CD4-positive, alpha-beta T cell treated with Interleukin-15 for 4 hours (primary cell): Measurements from ENCODE around the gene SPATA20.

Experiments
- DNase-seq: peaks from one replicate; pipeline ENCODE4 v3.0.0-alpha.2; 2020; ENCODE audit warnings: low spot score

SPATA20 gene

DNA sequence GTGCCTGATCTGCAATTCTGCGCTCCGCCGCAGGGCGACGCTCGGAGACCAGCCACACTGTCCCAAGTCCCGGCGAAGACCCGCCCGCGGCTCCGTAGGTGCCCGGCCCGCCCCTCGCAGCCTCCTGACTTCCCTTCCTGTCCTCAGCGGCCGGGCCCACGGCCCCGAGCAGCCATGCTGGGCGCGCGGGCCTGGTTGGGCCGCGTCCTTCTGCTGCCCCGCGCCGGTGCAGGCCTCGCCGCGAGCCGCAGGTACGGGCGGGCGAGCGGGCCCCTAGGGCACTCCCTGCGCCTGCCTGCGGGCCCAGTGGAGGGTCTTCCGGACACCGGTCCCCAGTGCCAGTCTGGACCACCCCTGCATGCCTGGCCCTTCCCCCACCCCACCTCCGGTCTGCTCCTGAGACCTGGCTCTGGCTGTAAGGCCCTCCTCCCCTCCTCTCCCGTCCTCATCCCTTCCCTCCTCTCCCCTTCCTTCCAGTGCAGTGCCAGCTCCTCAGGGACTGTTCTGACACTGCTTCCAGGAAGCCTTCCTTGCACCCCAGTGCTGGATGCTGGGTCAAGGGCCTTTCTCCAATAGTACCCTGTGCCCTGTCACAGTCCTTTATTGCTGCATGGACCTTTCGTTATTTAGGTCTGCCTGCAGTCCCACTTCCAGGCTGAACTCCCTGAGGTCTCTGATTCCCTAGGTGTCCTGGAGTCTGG is at the start of gene SPATA20:
TSS of gene SPATA20 (plus strand) at position 140 of the 701 bp plus-strand sequence. CDS start at position 175, 35 bp downstream.
- peak; percentile 82 for DNase-seq

DNA sequence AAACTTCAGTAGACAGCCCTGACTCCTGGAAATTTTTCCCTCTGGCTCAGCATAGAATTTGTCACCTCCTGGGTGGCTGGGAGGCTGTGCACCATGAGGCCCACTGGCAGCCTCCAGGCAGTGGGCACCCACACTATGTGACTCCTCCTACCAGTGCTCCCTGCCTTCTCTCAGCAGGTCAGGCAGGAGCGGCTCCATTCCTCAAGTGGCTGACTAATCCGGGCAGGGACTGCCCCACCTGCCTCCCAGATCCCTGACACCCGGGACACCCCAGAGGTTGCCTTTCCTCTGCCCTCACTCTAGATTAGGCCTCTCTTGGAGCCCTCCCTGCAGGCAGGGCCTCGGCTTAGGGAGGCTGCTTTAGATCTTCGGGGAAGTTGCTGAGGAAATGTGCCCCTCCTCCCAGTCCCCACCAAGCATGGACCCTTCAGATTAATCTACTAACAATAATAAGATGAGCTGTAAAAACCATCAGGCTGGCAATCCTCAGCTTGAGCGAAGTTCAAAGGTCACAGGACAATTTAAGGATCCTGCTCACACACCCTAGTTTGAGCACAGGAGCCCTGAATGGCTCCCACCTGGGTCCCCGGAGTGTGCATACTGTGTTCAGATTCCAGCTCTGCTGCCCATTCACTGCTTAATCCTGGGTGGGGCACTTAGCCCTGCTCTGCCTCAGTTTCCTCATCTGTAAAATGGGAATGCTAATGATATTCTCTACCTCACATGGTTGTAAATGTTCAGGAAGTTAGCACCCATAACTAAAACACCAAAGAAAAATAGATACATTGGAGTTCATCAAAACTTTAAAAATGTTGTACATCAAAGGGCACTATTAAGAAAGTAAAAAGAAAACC is 48.7 kb upstream of the SPATA20 start:
- no peak for DNase-seq

DNA sequence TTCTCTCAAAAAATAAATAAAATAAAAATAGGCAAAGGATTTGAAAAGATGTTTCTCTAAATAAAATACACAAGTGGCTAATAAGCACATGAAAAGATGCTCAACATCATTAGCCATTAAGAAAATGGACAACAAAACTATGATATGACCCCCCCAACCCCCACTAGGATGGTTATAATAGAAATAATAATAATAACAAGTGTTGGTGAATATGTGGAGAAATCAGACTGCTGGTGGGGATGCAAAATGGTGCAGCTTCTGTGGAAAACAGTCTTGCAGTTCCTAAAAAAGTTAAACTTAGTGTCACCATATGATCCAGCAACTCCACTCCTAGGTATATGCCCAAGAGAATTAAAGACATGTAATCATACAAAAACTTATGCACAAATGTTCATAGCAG is 47.7 kb upstream of the SPATA20 start:
- no peak for DNase-seq

GRCh38 chr17:50499721-50500120 is 47.3 kb upstream of the SPATA20 start:
- no peak for DNase-seq

GRCh38 chr17:50501054-50501453 is 45.9 kb upstream of the SPATA20 start:
- peak; percentile 34 for DNase-seq

GRCh38 chr17:50502301-50502990 is 44.5 kb upstream of the SPATA20 start:
- DNase-seq = no peak

- DNase-seq = no peak
Observed at GRCh38 chr17:50505591-50506130, 41.3 kb upstream of the SPATA20 start.

DNA sequence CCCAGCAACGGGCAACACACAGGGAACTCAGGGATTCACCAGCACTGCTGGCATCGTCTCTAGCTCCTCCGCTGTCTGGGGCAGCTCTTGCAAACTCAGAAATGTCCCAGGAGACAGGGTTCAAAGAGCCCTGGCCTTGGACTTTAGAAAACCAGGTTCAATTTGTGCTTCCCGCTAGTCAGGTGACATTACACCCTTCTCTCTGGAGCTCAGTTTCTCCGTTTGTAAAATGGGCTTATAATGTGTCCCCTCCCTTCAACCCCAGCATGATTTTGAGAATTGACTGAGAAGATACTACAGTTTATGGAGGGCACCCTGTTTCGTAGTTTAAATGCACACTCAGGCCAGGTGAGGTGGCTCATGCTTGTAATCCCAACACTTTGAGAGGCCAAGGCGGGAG is 40.7 kb upstream of the SPATA20 start:
- DNase-seq = no peak

DNA sequence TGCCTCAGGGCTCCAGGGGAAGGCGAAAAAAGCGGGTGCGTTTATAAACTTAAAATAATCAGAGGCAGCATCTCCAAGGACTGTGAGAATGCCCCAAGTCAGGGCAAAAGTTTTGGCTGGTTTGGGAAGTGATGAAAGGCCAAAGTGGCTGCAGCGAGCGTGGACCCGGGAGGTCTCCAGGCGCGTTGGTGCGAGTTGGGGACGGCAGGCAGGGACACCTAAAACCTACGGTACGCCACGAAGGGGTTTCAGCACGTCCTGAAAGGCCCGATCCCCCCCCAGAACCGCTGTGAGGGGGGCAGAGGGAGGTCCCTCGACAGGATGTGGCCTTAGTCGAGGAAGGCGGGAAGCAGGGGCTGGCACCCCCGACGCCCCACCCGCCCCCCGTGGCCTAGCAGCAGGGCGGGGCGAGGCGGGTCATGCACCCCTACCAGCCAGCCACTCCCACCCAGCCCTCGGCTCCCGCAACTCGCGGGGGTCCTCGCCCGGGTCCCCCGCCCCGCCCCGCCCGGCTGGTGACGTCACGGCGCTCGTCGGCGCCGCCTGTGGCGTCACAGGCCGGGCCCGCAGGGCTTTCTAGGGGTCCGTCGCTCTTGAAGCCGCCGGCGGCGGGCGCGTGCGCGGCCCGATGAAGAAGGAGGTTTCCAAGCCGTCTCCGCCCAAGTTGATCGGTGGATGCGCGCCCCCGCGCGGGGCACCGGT is 39.0 kb upstream of the SPATA20 start, which contains the start of gene MYCBPAP:
TSS of gene MYCBPAP (plus strand) at position 569 of the 702 bp plus-strand sequence. CDS start 236 bp downstream, outside the sequence.
- DNase-seq = peak; percentile 66

DNA sequence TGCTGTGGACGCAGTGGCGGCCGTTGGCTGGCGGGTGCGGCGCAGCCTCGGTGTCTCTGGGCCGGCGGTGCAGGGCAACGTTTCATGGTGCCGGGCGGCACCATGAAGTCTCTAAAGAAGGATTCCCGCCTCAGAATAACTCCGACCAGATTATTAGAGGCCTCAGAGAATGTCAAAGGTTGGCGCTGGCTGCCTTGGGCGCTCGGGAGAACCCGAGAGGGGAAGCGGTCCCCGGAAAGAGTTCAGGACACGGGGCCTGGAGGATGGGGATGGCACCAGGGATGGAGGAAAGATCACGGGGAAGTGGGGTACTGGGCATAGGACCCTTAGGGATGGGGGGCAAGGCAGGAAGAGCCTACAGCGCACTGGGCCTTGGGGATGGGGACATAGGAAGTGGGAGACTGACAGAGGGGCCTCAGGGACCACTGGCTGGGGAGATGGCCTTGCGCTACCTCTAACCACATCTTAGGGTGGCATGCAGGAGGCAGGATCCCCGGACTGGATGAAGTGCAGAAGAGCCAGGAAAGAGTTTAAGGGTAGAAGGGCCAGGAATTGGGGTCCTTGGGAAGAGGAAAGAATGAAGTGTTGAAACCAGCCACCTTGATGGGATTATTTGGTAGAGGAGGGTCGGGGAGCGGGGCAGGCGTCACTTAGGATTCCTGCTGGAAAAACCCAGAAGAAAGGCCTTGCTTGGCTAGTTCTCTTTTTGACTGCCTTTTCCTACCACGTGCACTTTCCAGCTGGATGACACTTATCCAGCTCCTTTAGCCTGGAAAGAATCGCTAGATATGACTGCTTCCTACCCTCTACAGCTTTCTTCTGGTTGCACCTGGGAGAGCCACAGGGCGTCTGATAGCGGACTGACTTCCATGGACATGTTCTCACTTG is 38.2 kb upstream of the SPATA20 start:
- DNase-seq = no peak

DNA sequence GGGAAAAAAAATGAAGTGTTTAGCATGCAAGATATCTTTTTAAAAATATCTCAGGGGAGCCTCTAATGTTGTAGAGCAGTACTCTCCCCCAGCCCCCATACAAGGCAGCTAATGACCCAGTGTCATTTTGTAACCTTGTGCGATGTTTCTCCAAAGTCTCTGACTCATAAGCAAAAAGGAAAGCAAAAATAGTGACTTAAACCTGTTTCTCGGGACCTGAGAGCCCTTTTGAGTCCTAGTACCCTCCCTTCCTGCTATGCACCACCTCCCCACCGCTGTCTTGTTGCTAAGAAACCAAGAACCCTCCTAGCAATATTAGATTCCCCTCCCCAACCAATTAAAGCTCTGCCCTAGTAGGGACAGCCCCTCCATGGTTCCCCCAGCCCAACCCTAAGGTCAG is 35.9 kb upstream of the SPATA20 start:
- peak; percentile 75 for DNase-seq

DNA sequence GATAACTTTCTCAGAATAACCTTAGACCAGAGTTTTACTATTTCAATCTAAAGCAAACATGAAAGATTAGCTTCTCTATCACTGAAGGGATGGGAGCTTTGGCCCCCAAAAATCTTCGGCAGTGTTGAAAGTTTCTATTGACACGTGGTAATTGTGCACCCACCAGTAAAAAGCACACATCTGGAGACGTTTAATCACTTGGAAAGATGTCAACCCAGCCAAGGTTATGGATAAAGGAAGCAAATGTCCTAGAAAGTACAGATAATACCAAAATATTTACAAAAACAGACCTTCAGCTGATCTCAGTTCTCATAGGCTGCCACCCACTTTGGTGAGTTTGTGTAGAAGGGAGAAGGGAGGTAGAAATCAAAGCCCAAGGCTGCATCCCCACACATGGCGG is 33.5 kb upstream of the SPATA20 start:
- no peak for DNase-seq

DNA sequence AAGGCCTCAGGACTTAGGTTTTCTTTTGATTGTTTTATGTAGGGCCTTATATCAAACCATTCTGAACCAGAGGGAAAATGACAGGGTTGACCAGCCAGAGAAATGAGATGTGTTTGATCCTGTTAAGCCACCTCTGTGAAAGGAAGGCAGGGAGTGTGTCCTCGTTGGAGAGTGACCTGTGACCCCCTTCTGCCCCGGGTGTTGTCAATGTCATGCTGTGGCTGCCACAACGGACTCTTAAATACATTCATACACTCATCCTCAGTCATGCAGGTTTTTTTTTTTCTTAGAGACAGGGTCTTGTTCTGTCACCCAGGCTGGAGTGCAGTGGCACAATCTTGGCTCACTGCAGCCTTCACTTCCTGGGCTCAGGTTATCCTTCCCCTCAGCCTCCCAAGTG is 32.6 kb upstream of the SPATA20 start:
- no peak for DNase-seq

- no peak for DNase-seq
Observed at GRCh38 chr17:50514936-50515702, 31.9 kb upstream of the SPATA20 start.

DNA sequence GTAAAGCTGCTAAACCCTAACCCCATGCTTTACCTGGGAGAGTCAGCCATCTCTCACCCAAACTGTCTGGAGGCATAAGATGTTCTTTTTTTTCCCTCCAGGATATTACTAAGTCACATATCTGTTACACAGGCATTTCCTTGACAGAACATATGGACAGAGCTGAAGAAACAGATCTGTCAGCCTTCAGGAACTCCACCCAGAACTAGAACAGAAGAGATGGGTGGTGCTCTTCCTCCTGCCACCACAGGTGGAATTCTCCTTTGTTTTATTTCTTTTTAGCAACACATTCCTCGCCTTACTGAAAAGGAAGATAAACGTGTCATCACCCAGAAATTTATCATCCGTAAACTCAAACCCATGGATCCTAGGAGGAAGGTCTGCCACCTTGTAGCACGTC is 30.0 kb upstream of the SPATA20 start:
- DNase-seq = no peak

- no peak for DNase-seq
Observed at GRCh38 chr17:50517504-50518383, 29.2 kb upstream of the SPATA20 start.

DNA sequence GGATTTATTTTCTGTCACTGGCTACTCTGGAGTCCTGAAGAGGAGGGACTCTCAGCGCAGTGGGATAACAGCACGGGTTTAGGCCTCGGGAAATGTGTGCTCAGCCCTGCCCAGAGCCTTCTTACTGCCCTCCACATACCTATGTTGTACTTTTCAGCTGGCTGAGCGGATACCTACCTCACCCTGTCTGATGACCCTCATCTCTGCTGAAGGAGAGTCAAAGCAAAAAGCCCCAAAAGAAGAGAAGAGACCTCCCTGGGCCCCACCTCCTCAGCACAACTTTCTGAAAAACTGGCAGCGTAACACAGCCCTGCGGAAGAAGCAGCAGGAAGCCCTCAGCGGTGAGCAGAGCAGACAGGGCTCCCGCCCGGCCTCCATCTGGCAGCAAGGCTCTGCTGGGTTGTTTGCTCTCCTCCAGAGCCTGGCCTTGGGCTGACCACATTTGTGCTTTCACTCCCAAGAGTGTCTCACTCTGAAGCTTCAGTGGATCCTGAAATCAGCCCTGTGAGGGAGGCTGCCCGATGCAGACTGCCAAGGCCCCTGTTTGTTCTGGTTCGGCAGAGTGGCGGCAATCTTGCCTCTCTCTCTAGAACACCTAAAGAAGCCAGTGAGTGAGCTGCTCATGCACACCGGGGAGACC is 28.5 kb upstream of the SPATA20 start:
- no peak for DNase-seq

DNA sequence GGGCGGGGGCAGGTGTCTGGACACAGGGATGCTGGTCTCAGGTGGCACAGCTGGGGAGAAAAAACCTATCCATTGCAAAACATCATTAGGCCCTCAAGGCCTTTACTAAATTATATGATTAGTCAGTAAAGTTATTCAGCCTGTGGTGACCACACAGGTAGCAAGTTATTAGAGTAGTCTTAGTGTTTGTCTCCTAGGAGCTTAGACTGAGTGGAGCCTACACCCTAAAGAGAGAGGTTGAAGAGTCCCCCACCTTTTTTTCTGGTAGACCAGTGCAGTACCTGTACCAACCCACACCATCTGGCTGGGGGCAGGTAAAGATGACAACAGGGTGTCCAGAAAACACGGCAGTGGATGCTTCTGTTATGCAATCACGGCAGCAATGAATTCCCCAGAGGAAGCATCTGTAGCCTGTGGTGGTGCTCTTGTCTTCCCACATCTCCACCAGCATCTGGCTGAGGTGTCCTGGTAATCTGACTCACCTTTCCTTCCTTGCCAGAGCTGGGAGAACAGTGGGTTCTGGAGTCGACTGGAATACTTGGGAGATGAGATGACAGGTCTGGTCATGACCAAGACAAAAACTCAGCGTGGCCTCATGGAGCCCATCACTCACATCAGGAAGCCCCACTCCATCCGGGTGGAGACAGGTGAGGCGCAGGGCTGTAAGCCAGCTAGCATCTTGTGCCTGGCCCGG is 27.7 kb upstream of the SPATA20 start:
- DNase-seq = no peak
